ENCODE results near the gene NLRP5.

- TF ChIP-seq CTCF (IDR thresholded peaks at IDR 0.05; ENCODE audit: insufficient read depth, low read depth, low read length) (no peak), EZH2 (IDR thresholded peaks at IDR 0.05; ENCODE audit: insufficient read depth, low read length) (no peak)
These were observed 120.4 kb downstream of the NLRP5 start for GRCh38 chr19:56106993-56107392.
